IMR-90 (cell line): Measurements from ENCODE around the gene TBC1D9.

ENCODE experiments used
- BHLHE40 ChIP-seq: fragments of 150-350 bp; IDR thresholded peaks from 2 replicates; pipeline ENCODE4 v1.6.1; 2016; ENCODE audit warnings: mild to moderate bottlenecking, low read depth, low read length
- CEBPB ChIP-seq: IDR thresholded peaks from 2 replicates; pipeline ENCODE4 v1.6.1; 2012; ENCODE audit warnings: low read depth, low read length, improper control_type of control experiment
- CTCF ChIP-seq: conservative IDR thresholded peaks from 2 replicates; pipeline ENCODE4 v1.5.1; 2012; ENCODE audit warnings: mild to moderate bottlenecking, low read depth, low read length, improper control_type of control experiment
- ELK1 ChIP-seq: fragments of 150-350 bp; IDR thresholded peaks from 2 replicates; pipeline ENCODE4 v1.6.1; 2016; ENCODE audit warnings: low read depth, mild to moderate bottlenecking, low read length, moderate library complexity, borderline replicate concordance
- FOS ChIP-seq: fragments of 150-350 bp; IDR thresholded peaks from 2 replicates; pipeline ENCODE4 v1.6.1; 2016; ENCODE audit warnings: low read depth, low read length
- NFE2L2 ChIP-seq: fragments of 150-350 bp; IDR thresholded peaks from 2 replicates; pipeline ENCODE4 v1.6.1; 2016; ENCODE audit warnings: low read depth, mild to moderate bottlenecking, low read length
- POLR2A ChIP-seq: IDR thresholded peaks from 2 replicates; pipeline ENCODE4 v1.6.1; 2012; ENCODE audit warnings: mild to moderate bottlenecking, low read depth, low read length
- RAD21 ChIP-seq: IDR thresholded peaks from 2 replicates; pipeline ENCODE4 v1.6.1; 2012; ENCODE audit warnings: low read length, improper control_type of control experiment
- RFX5 ChIP-seq: IDR thresholded peaks from 2 replicates; pipeline ENCODE4 v1.8.0; 2012; ENCODE audit warnings: low read depth, mild to moderate bottlenecking, low read length, moderate library complexity
- SMC3 ChIP-seq: fragments of 150-350 bp; IDR thresholded peaks from 2 replicates; pipeline ENCODE4 v1.6.1; 2016; ENCODE audit warnings: low read depth, mild to moderate bottlenecking, antibody characterized with exemption, low read length, moderate library complexity
- USF2 ChIP-seq: fragments of 150-350 bp; IDR thresholded peaks from 2 replicates; pipeline ENCODE4 v1.6.1; 2017; ENCODE audit warnings: mild to moderate bottlenecking, antibody characterized with exemption, low read length, low read depth

- TF ChIP-seq CTCF = no peak
- no peak for TF ChIP-seq ELK1
- TF ChIP-seq CEBPB = no peak
- TF ChIP-seq NFE2L2 = no peak
- TF ChIP-seq BHLHE40 = no peak
- no peak for TF ChIP-seq RAD21
- TF ChIP-seq USF2 = no peak
- TF ChIP-seq SMC3 = no peak
- TF ChIP-seq FOS = no peak
- TF ChIP-seq POLR2A = no peak
- no peak for TF ChIP-seq RFX5
Measured at GRCh38 chr4:140704964-140705363, 51.2 kb downstream of the TBC1D9 start.
